Large intestine (tissue), 3 donors: ENCODE measurements around the gene PRSS48. TPM values are rescaled to one million over a fixed set of nuclear protein-coding genes. Genes with fewer than 3 reads are reported as not detected.
A peak's percentile ranks its signal among the peaks of the same experiment; 100 is the strongest.
"Not testable (repeated sequence)": the region's sequence is repeated elsewhere in the genome, so short reads cannot be mapped to it uniquely, and the experiment has no call there.

Experiments
- DNase-seq, 2 donors: peaks; one replicate each; pipeline versions ENCODE4 v3.0.0 to v3.0.0-alpha.2; 2013
- H3K27ac ChIP-seq: one replicate; pipeline ENCODE4 v1.5.1; 2013; ENCODE audit warnings: low read length
- H3K27me3 ChIP-seq: 2 replicates; pipeline ENCODE4 v1.6.1; 2013; ENCODE audit warnings: low read length; ENCODE audit not compliant: control insufficient read depth, insufficient read depth
- H3K36me3 ChIP-seq: 2 replicates; pipeline ENCODE4 v1.6.1; 2013; ENCODE audit warnings: low read length; ENCODE audit not compliant: control insufficient read depth, insufficient read depth
- H3K4me1 ChIP-seq: one replicate; pipeline ENCODE4 v1.6.1; 2013; ENCODE audit warnings: low read length; ENCODE audit not compliant: control insufficient read depth, insufficient read depth
- H3K4me3 ChIP-seq: one replicate; pipeline ENCODE4 v1.5.1; 2013; ENCODE audit warnings: low read length
- H3K9me3 ChIP-seq: one replicate; pipeline ENCODE4 v1.6.1; 2013; ENCODE audit warnings: mild to moderate bottlenecking, low read depth, low read length, moderate library complexity; ENCODE audit not compliant: control insufficient read depth
- WGBS: methylation state at CpG from one replicate; pipeline ENCODE4 v1.1.5; 2013; ENCODE audit warnings: low lambda C conversion rate; ENCODE audit not compliant: insufficient coverage; 5-methylcytosine and 5-hydroxymethylcytosine counted together
- polyA plus RNA-seq: library from polyadenylated mRNA; unstranded; fragments of 120-200 nt; gene quantifications from one replicate; pipeline ENCODE4 v1.2.1, GENCODE V29; 2013

Gene PRSS48
- polyA plus RNA-seq, 1 donor: not detected

DNA sequence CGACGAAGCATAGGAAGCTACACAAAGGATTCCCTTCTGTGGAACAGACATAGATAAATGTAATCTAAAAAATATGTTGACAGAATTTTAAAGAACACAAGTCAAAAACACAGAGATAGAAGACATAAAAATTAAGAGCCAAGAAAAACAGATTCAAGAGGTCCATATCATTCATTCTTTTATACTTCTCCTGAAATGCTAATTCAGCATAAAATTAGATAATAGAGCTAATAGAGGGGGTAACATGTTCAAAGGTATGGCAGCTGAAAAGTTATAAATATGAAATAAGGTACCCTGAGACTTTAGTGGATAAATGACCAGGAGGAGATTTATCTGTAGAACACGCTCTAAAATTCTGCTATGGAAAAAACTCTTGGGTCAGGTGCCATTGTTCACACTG lies 37.4 kb upstream of the PRSS48 start:
- no peak overlapping the region for H3K4me3 ChIP-seq
- H3K27me3 ChIP-seq: no peaks in the 10 kb centered on the region
- H3K27ac ChIP-seq: no peak overlapping the region
- H3K36me3 ChIP-seq: peaks cover 2% of the 10 kb centered on the region
- 100% methylated on average over 2 of the region's 3 CpGs for WGBS
- no peaks in the 10 kb centered on the region for H3K9me3 ChIP-seq
- no peak for DNase-seq
- H3K4me1 ChIP-seq: peaks cover 2% of the 10 kb centered on the region

DNA sequence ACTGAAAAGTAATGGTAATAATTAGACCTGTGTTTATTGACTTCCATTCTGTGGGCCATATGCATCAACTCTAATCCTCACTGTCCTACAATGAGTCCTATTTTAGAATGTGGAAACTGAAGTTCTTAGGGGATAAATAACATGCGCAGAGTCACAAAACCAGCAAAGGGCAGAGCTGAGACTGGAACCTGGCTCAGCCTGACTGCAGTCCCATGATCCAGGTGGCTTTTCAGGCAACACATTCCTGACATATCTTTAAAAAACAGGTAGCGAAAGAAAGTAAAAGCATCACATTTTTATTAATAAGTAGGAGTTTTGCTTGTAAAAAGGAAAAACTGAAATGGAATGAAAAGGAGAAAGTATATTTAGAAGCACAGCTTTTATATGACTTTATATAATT lies 34.7 kb upstream of the PRSS48 start:
- DNase-seq: no peak
- H3K9me3 ChIP-seq: no peaks in the 10 kb centered on the region
- H3K4me3 ChIP-seq: no peak overlapping the region
- 100% methylated on average over 1 of the region's 2 CpGs for WGBS
- H3K4me1 ChIP-seq: peaks cover 2% of the 10 kb centered on the region
- no peak overlapping the region for H3K27ac ChIP-seq
- no peaks in the 10 kb centered on the region for H3K27me3 ChIP-seq
- H3K36me3 ChIP-seq: no peaks in the 10 kb centered on the region

GRCh38 chr4:151246742-151247141 lies 30.2 kb upstream of the PRSS48 start:
- Histone ChIP-seq H3K9me3 (no peaks in the 10 kb centered on the region), H3K36me3 (no peaks in the 10 kb centered on the region), H3K27ac (no peak overlapping the region), H3K4me3 (no peak overlapping the region), H3K27me3 (no peaks in the 10 kb centered on the region), H3K4me1 (peaks cover 6% of the 10 kb centered on the region)
- no peak for DNase-seq
- WGBS: no CpG with 5 or more reads among the region's 2 CpGs

DNA sequence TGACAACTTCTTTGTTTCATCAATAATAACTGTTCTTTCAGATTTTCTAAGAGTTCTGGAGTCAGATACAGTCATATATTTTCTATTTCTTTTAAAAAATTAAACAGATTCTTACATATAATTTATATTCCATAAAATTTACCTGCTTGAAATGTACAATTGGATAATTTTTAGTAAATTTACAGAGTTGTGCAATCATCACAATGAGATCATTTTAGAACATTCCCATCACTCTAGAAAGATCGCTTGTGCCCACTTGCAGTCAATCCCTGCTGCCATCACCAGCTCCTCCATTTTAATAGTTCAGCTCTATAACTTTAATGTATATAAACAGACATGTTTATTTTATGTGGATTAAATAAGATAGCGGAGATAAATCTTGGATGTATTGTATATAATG lies 29.6 kb upstream of the PRSS48 start:
- no peaks in the 10 kb centered on the region for H3K36me3 ChIP-seq
- WGBS: no CpG with 5 or more reads among the region's 2 CpGs
- no peaks in the 10 kb centered on the region for H3K27me3 ChIP-seq

DNA sequence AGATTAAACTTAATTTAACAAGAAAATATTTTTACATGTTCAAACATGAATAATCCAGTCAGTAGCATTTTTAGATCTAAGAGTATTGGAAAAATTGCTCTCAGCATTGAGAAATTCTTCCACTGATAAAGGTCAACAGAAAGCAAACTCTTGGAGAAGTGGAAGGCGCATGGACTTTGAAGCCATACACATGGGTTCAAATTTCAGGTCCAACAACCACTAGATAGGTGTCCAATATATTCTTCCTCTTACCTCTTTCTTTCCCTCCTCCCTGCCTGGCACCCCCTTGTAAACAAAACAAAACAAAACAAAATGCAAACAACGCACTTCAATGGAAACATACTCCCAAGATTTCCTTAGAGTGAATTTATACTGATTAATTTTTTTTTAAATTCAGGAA lies 28.4 kb upstream of the PRSS48 start:
- Histone ChIP-seq H3K36me3 (no peaks in the 10 kb centered on the region), H3K4me1 (peaks cover 4% of the 10 kb centered on the region), H3K9me3 (no peaks in the 10 kb centered on the region), H3K4me3 (no peak overlapping the region), H3K27me3 (no peaks in the 10 kb centered on the region), H3K27ac (peak overlapping the region; percentile 20)
- WGBS: 100% methylated on average over 1 of the region's 2 CpGs
- peak in 1 of 2 donors; percentile 61 for DNase-seq

More for the DNA sequence above, 29.6 kb upstream of the PRSS48 start:
- Histone ChIP-seq H3K9me3 (no peaks in the 10 kb centered on the region), H3K4me3 (no peak overlapping the region), H3K4me1 (peaks cover 6% of the 10 kb centered on the region), H3K27ac (no peak overlapping the region)
- no peak for DNase-seq

DNA sequence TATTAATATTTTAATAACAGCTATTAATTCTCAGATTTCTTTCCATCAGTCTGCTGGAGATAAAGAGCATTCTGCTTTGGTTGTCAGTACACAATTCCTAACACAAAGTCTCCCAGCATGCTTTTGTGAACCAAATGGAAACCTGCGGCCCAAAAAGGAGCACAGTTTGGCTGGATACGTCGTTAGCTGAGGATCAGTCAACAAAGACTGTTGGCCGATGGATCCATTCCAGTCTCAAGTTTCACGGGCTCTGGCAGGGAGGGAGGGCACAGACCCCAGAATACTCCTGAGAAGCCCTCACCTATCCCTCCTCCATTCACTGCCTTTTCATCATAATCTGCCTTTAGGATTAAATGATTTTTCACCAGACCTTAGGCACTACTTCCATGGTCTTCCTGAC lies 26.3 kb upstream of the PRSS48 start:
- no peak overlapping the region for H3K4me3 ChIP-seq
- no CpG with 5 or more reads among the region's 5 CpGs for WGBS

GRCh38 chr4:151251603-151252304 lies 25.2 kb upstream of the PRSS48 start:
- no peak overlapping the region for H3K27ac ChIP-seq
- WGBS: no CpG with 5 or more reads among the region's 2 CpGs

More for the DNA sequence above, 26.3 kb upstream of the PRSS48 start:
- Histone ChIP-seq H3K4me1 (peaks cover 4% of the 10 kb centered on the region), H3K27me3 (no peaks in the 10 kb centered on the region), H3K9me3 (peaks cover 2% of the 10 kb centered on the region), H3K36me3 (no peaks in the 10 kb centered on the region), H3K27ac (no peak overlapping the region)
- no peak for DNase-seq

DNA sequence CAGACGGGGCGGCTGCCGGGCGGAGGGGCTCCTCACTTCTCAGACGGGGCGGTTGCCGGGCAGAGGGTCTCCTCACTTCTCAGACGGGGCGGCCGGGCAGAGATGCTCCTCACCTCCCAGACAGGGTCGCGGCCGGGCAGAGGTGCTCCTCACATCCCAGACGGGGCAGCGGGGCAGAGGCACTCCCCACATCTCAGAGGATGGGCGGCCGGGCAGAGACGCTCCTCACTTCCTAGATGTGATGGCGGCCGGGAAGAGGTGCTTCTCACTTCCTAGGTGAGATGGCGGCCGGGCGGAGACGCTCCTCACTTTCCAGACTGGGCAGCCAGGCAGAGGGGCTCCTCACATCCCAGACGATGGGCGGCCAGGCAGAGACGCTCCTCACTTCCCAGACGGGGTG lies 21.7 kb upstream of the PRSS48 start:
- WGBS: no CpG with 5 or more reads among the region's 28 CpGs
- DNase-seq: not testable (repeated sequence)

More at GRCh38 chr4:151251603-151252304, 25.2 kb upstream of the PRSS48 start:
- Histone ChIP-seq H3K4me3 (no peak overlapping the region), H3K4me1 (peaks cover 4% of the 10 kb centered on the region), H3K36me3 (no peaks in the 10 kb centered on the region), H3K9me3 (peaks cover 5% of the 10 kb centered on the region), H3K27me3 (no peaks in the 10 kb centered on the region)
- no peak for DNase-seq

DNA sequence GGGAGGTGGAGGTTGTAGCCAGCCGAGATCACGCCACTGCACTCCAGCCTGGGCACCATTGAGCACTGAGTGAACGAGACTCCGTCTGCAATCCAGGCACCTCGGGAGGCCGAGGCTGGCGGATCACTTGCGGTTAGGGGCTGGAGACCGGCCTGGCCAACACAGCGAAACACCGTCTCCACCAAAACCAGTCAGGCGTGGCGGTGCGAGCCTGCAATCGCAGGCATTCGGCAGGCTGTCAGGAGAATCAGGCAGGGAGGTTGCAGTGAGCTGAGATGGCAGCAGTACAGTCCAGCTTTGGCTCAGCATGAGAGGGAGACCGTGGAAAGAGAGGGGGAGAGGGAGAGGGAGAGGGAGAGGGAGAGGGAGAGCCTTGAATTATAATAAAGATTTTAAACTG lies 21.3 kb upstream of the PRSS48 start:
- H3K36me3 ChIP-seq, H3K27ac ChIP-seq, DNase-seq, H3K9me3 ChIP-seq, H3K4me1 ChIP-seq, H3K4me3 ChIP-seq, H3K27me3 ChIP-seq: not testable (repeated sequence)
- WGBS: no CpG with 5 or more reads among the region's 17 CpGs

More for the DNA sequence above, 21.7 kb upstream of the PRSS48 start:
- not testable (repeated sequence) for H3K27ac ChIP-seq, H3K36me3 ChIP-seq, H3K4me1 ChIP-seq, H3K4me3 ChIP-seq, H3K27me3 ChIP-seq, H3K9me3 ChIP-seq

GRCh38 chr4:151256134-151256533 lies 20.8 kb upstream of the PRSS48 start:
- H3K9me3 ChIP-seq: peaks cover 5% of the 10 kb centered on the region
- no CpG with 5 or more reads among the region's 2 CpGs for WGBS
- no peak overlapping the region for H3K4me3 ChIP-seq
- H3K4me1 ChIP-seq: no peaks in the 10 kb centered on the region
- no peak for DNase-seq
- peaks cover 1% of the 10 kb centered on the region for H3K36me3 ChIP-seq
- no peaks in the 10 kb centered on the region for H3K27me3 ChIP-seq
- H3K27ac ChIP-seq: no peak overlapping the region

- H3K4me3 ChIP-seq: no peak overlapping the region
- H3K9me3 ChIP-seq: peaks cover 5% of the 10 kb centered on the region
- peaks cover 2% of the 10 kb centered on the region for H3K36me3 ChIP-seq
- H3K27me3 ChIP-seq: no peaks in the 10 kb centered on the region
- WGBS: 100% methylated on average over 2 of the region's 4 CpGs
- H3K27ac ChIP-seq: no peak overlapping the region
- no peak for DNase-seq
- H3K4me1 ChIP-seq: no peaks in the 10 kb centered on the region
Measured at GRCh38 chr4:151257704-151258103, 19.3 kb upstream of the PRSS48 start.
